Liver (tissue), 9 donors: Measurements from ENCODE around the gene DYRK4. TPM values are rescaled to one million over a fixed set of nuclear protein-coding genes. Genes with fewer than 3 reads are reported as not detected.

Source experiments
- DNase-seq: peaks from one replicate; pipeline ENCODE4 v3.0.0-alpha.2; 2017; ENCODE audit warnings: low spot score
- H3K27ac ChIP-seq, 2 donors: one replicate each; pipeline ENCODE4 v1.7.0; 2013; ENCODE audit warnings: inconsistent platforms in 2 of 2, low read length in 2 of 2, control low read depth in 1 of 2, low read depth in 1 of 2, mild to moderate bottlenecking in 1 of 2
- H3K27me3 ChIP-seq, 4 donors: one replicate each; pipeline versions ENCODE4 v1.6.1 to v1.7.0; 2013; ENCODE audit warnings: low read length in 3 of 4, inconsistent platforms in 1 of 4, mild to moderate bottlenecking in 1 of 4, moderate library complexity in 1 of 4; ENCODE audit not compliant: control insufficient read depth in 4 of 4, insufficient read depth in 4 of 4
- H3K36me3 ChIP-seq, 4 donors: one replicate each; pipeline versions ENCODE4 v1.6.1 to v1.7.0; 2013; ENCODE audit warnings: low read length in 3 of 4, mild to moderate bottlenecking in 3 of 4, low read depth in 1 of 4, moderate library complexity in 1 of 4; ENCODE audit not compliant: control insufficient read depth in 4 of 4, insufficient read depth in 3 of 4
- H3K4me1 ChIP-seq, 4 donors: one replicate each; pipeline versions ENCODE4 v1.6.1 to v1.7.0; 2013; ENCODE audit warnings: low read length in 3 of 4, mild to moderate bottlenecking in 3 of 4, moderate library complexity in 1 of 4; ENCODE audit not compliant: control insufficient read depth in 4 of 4, insufficient read depth in 4 of 4
- H3K4me3 ChIP-seq, 3 donors: one replicate each; pipeline versions ENCODE4 v1.6.1 to v1.7.0; 2013; ENCODE audit warnings: low read length in 3 of 3, control low read depth in 1 of 3, low read depth in 1 of 3, mild to moderate bottlenecking in 1 of 3
- H3K9ac ChIP-seq, 2 donors: one replicate each; pipeline ENCODE4 v1.7.0; 2013; ENCODE audit warnings: low read length in 2 of 2, mild to moderate bottlenecking in 2 of 2, moderate library complexity in 2 of 2, control low read depth in 1 of 2, low read depth in 1 of 2
- H3K9me3 ChIP-seq, 4 donors: one replicate each; pipeline versions ENCODE4 v1.6.1 to v1.7.0; 2013; ENCODE audit warnings: low read length in 3 of 4; ENCODE audit not compliant: control insufficient read depth in 4 of 4
- ATF3 ChIP-seq: IDR thresholded peaks from 2 replicates; pipeline ENCODE4 v1.6.1; 2016; ENCODE audit warnings: antibody characterized with exemption
- CTCF ChIP-seq: fragments of 150-350 bp; IDR thresholded peaks from 2 replicates; pipeline ENCODE4 v1.5.1; 2017; ENCODE audit warnings: improper control_type of control experiment, low read depth, low read length; ENCODE audit not compliant: missing input control
- EGR1 ChIP-seq, 2 donors: IDR thresholded peaks; 2 replicates each; pipeline ENCODE4 v1.6.1; 2016 to 2018; ENCODE audit warnings: antibody characterized with exemption in 2 of 2, low read depth in 2 of 2
- FOXA1 ChIP-seq: IDR thresholded peaks from 2 replicates; pipeline ENCODE4 v1.6.1; 2016; ENCODE audit warnings: antibody characterized with exemption
- FOXA2 ChIP-seq: IDR thresholded peaks from 2 replicates; pipeline ENCODE4 v1.6.1; 2016; ENCODE audit warnings: antibody characterized with exemption
- GABPA ChIP-seq, 2 donors: IDR thresholded peaks in 1 of 2; conservative IDR thresholded peaks in 1 of 2; 2 replicates each; pipeline ENCODE4 v1.6.1; 2016; ENCODE audit warnings: antibody characterized with exemption in 2 of 2, mild to moderate bottlenecking in 1 of 2, moderate library complexity in 1 of 2
- HNF4A ChIP-seq, 2 donors: conservative IDR thresholded peaks; 2 replicates each; pipeline ENCODE4 v1.6.1; 2016; ENCODE audit warnings: antibody characterized with exemption in 2 of 2, mild to moderate bottlenecking in 2 of 2
- HNF4G ChIP-seq: IDR thresholded peaks from 2 replicates; pipeline ENCODE4 v1.6.1; 2016; ENCODE audit warnings: antibody characterized with exemption
- JUND ChIP-seq, 2 donors: IDR thresholded peaks; 2 replicates each; pipeline ENCODE4 v1.6.1; 2016; ENCODE audit warnings: antibody characterized with exemption in 2 of 2
- MAX ChIP-seq: IDR thresholded peaks from 2 replicates; pipeline ENCODE4 v1.6.1; 2016; ENCODE audit warnings: antibody characterized with exemption
- NR2F2 ChIP-seq: IDR thresholded peaks from 2 replicates; pipeline ENCODE4 v1.6.1; 2016; ENCODE audit warnings: antibody characterized with exemption
- RAD21 ChIP-seq, 2 donors: IDR thresholded peaks; 2 replicates each; pipeline ENCODE4 v1.6.1; 2016; ENCODE audit warnings: antibody characterized with exemption in 2 of 2, mild to moderate bottlenecking in 2 of 2
- REST ChIP-seq: IDR thresholded peaks from 2 replicates; pipeline ENCODE4 v1.6.1; 2016; ENCODE audit warnings: antibody characterized with exemption, mild to moderate bottlenecking
- RXRA ChIP-seq, 2 donors: IDR thresholded peaks; 2 replicates each; pipeline ENCODE4 v1.6.1; 2017 to 2018; ENCODE audit warnings: antibody characterized with exemption in 2 of 2, mild to moderate bottlenecking in 1 of 2
- SP1 ChIP-seq: IDR thresholded peaks from 2 replicates; pipeline ENCODE4 v1.6.1; 2018; ENCODE audit warnings: antibody characterized with exemption, mild to moderate bottlenecking
- TAF1 ChIP-seq: conservative IDR thresholded peaks from 2 replicates; pipeline ENCODE4 v1.6.1; 2016; ENCODE audit warnings: antibody characterized with exemption, mild to moderate bottlenecking
- YY1 ChIP-seq: IDR thresholded peaks from 2 replicates; pipeline ENCODE4 v1.6.1; 2016; ENCODE audit warnings: antibody characterized with exemption, mild to moderate bottlenecking
- ZBTB33 ChIP-seq: IDR thresholded peaks from 2 replicates; pipeline ENCODE4 v1.6.1; 2016; ENCODE audit warnings: antibody characterized with exemption
- WGBS: extraction: QIAGEN DNeasy Blood & Tissue Kit; methylation state at CpG from one replicate; pipeline ENCODE4 v1.1.7; 2013; 5-methylcytosine and 5-hydroxymethylcytosine counted together
- polyA plus RNA-seq, 2 donors: library from polyadenylated mRNA; stranded (reverse) in 1 of 2; unstranded in 1 of 2; fragments of 200-250 nt in 1 of 2; fragments of >200 nt in 1 of 2; fragmentation: Nextera tagmentation in 1 of 2; extraction: Ambion mirVana in 1 of 2; gene quantifications; one replicate each; pipeline versions ENCODE4 v1.2.1 to v1.2.3, GENCODE V29; 2013 to 2015
- total RNA-seq, 2 donors: library from RNA; depleted of rRNA; stranded (reverse); fragments of >200 nt; gene quantifications; one replicate each; pipeline ENCODE4 v1.2.3, GENCODE V29; 2014
- donor health status: healthy.
- donor health status: healthy.
- donor health status: healthy.
- donor health status: healthy.
- donor health status: healthy.

The DYRK4 gene
- total and polyA plus RNA-seq, 4 donors: 12.0 to 20.3 (median 14.4) TPM

- Histone ChIP-seq H3K4me3 (peak overlapping the region; percentile 79 to 99 (median 94)), H3K9me3 (no peaks in the 10 kb centered on the region), H3K27ac (peak overlapping the region; percentile 76 to 80), H3K36me3 (peaks cover 0 to 2% (median 0%) of the 10 kb centered on the region in 4 donors), H3K9ac (peak overlapping the region; percentile 90 to 97), H3K27me3 (no peaks in the 10 kb centered on the region), H3K4me1 (peaks cover 0 to 24% (median 22%) of the 10 kb centered on the region in 4 donors)
- TF ChIP-seq REST (no peak), CTCF (no peak), RAD21 (IDR thresholded peaks at IDR 0.05) (no peak), JUND (IDR thresholded peaks at IDR 0.05) (no peak), GABPA (IDR thresholded peaks at IDR 0.05 in 1 of 2, conservative IDR thresholded peaks at IDR 0.05 in 1 of 2) (no peak), RXRA (IDR thresholded peaks at IDR 0.05) (no peak), FOXA1 (no peak), HNF4G (no peak), TAF1 (no peak), ATF3 (no peak), NR2F2 (no peak), SP1 (no peak), EGR1 (IDR thresholded peaks at IDR 0.05; ENCODE audit: low read depth in 2 of 2) (no peak), YY1 (no peak), FOXA2 (no peak), ZBTB33 (no peak), HNF4A (conservative IDR thresholded peaks at IDR 0.05) (no peak), MAX (no peak)
- WGBS: under 1% methylated on average over 6 of the region's 6 CpGs
- no peak for DNase-seq
Measured at GRCh38 chr12:4649358-4649661, 87.3 kb downstream of the DYRK4 start.

GRCh38 chr12:4653257-4653656, 91.2 kb downstream of the DYRK4 start:
- no peak overlapping the region for H3K27ac ChIP-seq
- H3K4me3 ChIP-seq: no peak overlapping the region
- no peak overlapping the region for H3K9ac ChIP-seq
- DNase-seq: no peak
- no peaks in the 10 kb centered on the region for H3K27me3 ChIP-seq
- H3K36me3 ChIP-seq: peaks cover 8 to 35% (median 27%) of the 10 kb centered on the region in 4 donors
- peaks cover 0 to 16% (median 14%) of the 10 kb centered on the region in 4 donors for H3K4me1 ChIP-seq
- no peaks in the 10 kb centered on the region for H3K9me3 ChIP-seq
- TF ChIP-seq FOXA1 (no peak), TAF1 (no peak), YY1 (no peak), JUND (IDR thresholded peaks at IDR 0.05) (no peak), MAX (no peak), HNF4A (conservative IDR thresholded peaks at IDR 0.05) (no peak), REST (no peak), GABPA (IDR thresholded peaks at IDR 0.05 in 1 of 2, conservative IDR thresholded peaks at IDR 0.05 in 1 of 2) (no peak), EGR1 (IDR thresholded peaks at IDR 0.05; ENCODE audit: low read depth in 2 of 2) (no peak), FOXA2 (no peak), CTCF (no peak)
